GM21360 (cell line): ENCODE measurements around the gene PRDM11.
"Not testable (repeated sequence)": the region's sequence is repeated elsewhere in the genome, so short reads cannot be mapped to it uniquely, and the experiment has no call there.

Experiments
- ATAC-seq: cut with Tn5 transposase; IDR thresholded peaks from one replicate; pipeline ENCODE4 v1.9.1; 2021; ENCODE audit warnings: mild to moderate bottlenecking, moderate library complexity; ENCODE audit not compliant: unreplicated experiment

PRDM11 gene

DNA sequence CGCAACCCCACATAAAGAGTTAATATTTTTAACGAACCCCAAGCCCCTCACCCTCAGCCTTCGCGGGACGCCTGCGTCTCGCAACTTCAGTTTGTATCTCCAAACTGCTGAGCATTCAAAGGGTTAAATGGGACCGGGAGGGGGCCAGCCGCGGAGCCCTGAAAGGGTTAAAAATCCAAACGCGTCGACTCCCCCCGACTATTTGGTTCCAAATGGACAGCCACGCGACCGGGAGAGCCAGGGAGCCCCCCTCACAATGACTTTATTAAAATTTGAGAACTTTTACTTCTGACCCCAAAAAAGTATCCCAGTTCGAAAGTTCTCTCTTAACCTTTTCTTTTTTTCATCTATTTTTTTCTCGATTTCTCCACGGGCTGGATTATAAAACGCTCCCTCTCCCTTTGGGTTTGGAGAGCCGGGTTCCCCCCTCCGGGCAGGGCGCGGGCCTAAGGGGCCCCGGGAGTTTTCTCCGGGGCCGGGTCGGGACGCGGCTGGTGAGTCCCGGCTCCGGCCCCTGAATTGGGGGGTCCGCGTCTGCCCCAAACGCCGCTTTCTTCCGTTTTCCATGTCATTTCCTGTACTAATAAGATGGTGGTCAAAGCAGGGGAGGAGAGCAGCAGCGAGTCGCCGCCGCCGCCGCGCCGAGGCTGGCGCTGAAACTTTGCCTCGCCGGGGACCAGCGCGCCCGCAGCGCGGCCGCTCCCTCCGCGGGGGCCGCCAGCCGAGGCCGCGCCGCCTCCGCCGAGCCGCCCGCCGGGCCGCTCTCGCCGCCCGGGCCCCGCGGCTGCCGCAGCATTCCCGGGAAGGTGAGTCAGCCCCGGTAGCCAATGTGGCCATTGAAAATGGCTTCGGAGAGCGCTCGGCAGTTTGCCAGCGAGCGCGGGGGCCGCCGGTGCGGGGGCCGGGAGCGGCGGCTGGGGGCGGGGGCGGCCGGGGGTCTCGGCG, at the start of gene PRDM11:
Gene PRDM11 (plus strand): TSS at position 568 of the 945 bp plus-strand sequence. CDS start 35,128 bp downstream, outside the sequence.
- peak; percentile 18 for ATAC-seq

DNA sequence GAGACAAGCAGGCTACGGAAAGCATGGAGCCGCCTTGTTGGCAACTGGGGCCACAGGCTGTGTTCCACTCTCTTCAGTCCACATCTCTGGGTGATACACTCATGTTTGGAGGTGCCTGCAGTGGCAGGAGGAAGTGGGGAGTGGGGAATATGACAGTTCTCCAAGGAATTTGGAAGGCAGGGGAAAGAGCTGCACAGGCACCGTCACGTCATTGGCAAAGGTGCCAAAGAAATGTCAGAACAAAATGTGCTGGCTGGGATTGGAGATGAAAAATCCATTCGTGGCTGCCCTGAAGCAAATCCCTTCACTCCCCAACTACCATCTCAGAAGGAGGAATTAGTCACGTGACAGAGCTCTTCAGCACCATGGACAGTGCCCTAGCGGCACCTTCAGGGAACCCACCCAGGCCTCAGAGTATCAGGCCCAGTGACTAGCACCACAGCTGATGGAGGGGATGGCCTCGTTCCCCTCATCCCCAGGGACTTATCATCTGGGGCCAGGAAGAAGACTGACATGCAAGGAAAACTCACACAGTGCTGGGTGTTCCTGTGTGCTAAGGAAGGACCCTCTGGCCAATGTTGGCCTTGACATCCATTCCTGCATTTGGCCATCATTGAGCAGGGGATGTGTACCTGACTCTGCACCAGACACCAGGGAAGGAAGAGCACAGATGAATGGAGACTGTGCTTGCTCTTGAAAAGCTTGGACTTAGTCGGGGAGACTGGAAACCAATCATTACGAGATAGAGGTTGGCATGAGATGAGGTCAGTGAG, 48.5 kb upstream of the PRDM11 start:
- no peak for ATAC-seq

DNA sequence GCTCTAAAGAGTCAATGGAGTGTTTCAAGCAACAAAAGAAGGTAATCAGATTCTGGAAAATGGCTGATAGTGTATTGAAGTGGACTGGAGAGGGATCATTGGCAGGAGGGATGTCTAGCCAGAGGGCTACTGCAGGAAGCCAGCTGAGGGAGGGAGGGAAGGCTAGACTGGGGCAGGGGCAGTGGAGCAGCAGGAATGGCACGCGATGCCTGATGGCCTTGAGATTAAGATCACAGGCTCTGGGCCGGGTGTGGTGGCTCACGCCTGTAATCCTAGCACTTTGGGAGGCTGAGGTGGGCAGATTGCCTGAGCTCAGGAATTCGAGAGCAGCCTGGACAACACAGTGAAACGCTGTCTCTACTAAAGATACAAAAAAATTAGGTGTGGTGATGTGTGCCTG, 47.5 kb upstream of the PRDM11 start:
- ATAC-seq: no peak

DNA sequence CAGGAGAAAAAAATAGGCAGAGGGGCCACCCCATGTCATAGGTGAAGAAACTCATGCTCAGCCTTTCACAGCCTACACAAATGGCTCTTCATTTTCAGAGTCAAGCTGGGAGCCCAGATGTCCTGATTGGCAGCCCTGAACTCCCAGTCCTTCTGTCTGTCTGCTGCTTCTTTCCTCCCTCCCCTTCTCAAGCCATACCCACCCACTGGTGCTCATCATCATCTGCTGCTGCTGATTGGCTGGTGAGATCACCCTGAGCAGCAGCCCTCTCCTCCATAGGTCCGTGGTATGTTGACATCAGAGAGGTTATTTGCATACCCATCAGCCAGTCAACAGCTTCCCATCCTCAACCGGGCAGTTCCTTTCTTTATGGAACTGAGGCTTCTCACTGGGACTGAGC, 46.1 kb upstream of the PRDM11 start:
- ATAC-seq: no peak

DNA sequence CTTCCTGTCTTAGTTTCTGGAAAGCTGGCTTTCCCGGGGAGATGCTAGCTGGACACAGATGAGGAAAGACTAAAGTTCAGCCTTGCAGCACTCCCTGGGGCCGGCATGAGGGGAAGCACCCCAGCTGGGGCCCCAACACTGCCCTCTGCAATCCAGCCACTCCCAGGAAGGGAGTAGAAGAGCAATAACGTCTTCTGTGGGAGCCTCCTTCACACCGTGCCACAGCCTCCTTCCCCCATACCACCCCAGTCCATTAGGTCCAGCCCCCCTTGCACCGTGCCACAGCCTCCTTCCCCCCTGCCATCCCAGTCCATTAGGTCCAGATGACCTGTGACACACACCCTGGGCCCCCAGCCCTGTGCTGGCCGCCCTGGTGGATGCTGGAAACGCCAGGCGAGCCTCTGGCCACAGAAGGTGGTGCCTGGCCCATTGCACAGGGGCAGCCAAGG, 44.1 kb upstream of the PRDM11 start:
- no peak for ATAC-seq

DNA sequence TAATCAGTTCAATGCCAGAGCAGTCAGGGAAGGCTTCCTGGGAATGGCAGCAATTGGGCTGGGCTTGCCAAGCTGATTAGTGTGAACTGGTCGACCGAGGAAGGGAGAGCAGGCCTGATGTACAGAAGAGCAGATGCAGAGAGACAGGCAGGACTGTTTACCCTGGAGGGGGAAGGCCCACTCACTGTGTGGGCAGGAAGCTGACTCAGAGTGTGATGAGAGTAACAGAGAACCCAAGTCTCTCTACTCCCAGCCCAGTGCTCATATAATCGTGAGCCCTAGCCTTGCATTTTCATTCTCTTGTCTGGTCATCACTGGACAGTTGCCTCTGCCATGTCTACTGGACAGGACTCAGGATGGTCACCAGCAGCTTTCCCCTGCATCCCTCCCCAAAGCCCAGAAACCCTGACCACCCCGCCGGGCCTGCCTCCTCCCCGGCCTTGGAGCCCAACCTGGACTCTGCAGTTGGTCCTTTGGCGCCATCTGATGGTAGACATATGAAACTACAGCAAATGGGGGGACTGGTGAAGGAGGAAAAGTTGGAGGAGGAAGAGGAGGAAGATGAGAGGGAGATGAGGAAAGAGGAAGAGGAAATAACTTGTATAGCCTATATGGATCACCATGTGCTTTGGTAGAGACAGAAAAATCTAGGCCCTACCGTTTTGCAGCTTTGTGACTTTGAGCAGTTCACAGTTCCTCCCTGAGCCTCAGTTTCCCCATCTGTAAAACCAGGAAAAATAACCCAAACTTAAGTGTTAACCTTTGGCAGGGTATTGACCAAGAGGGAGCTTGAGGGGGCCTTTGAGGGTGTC, 43.4 kb upstream of the PRDM11 start:
- peak; percentile 97 for ATAC-seq

GRCh38 chr11:45104006-45104789, 42.2 kb upstream of the PRDM11 start:
- no peak for ATAC-seq

- ATAC-seq: no peak
Measured at GRCh38 chr11:45104790-45105084, 41.7 kb upstream of the PRDM11 start.

DNA sequence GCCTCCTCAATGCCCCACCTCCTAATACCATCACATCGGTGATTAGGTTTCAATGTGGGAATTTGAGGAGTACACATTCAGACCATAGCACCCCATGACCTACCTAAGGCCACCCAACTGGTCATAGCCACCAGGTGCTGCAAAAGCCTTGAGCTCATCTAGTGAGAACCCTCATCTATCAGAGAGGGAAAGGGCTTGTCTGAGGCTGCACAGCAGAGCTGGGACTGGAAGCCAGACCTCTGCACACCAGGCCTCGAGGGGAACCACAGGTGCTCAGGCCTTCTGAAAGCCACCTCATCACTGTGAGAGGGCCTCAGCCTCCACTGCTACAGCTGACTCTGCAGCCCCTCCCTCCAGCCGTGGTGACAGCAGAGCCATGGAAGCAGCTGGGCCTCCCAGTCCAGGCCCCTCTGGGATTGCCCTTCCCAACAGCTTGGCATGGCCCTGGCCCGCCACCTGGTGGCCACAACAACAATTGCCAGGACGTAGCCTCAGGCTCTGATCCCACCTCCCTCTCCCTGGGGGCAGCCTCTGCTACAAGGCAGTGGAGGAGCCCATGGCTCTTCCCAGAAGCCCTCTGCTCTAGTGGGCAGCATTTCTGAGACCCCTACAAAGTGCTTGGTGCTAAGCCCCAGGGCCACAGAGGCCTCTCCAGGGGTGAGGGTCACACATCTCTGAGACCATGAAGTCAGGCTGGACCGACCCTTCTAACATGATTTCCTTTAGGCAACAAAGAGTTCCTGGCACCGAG, 41.0 kb upstream of the PRDM11 start:
- no peak for ATAC-seq

GRCh38 chr11:45105984-45106375, 40.5 kb upstream of the PRDM11 start:
- no peak for ATAC-seq

GRCh38 chr11:45106440-45106839, 40.0 kb upstream of the PRDM11 start:
- ATAC-seq: no peak

DNA sequence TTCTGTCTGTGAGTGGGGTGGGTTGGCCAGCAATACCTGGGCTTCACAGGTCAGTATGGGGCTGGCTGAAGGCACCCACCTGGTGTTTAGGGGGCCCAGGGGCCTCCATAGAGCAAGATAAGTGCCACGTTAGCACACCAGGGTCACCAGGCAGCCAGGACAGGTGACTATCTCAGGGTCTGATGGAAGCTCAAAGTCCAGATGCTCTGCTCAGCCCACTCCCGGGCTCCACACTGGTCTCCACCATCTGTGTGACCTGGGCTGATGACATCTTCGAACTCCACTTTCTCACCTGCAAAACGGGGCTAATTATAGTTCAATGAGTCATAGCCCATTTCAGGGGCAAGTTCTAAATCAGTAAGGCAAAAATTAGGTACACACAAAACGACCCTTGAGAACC, 39.4 kb upstream of the PRDM11 start:
- ATAC-seq: no peak

- no peak for ATAC-seq
Measured at GRCh38 chr11:45108070-45109064, 38.1 kb upstream of the PRDM11 start.

- ATAC-seq: no peak
Measured at GRCh38 chr11:45109400-45109799, 37.0 kb upstream of the PRDM11 start.

DNA sequence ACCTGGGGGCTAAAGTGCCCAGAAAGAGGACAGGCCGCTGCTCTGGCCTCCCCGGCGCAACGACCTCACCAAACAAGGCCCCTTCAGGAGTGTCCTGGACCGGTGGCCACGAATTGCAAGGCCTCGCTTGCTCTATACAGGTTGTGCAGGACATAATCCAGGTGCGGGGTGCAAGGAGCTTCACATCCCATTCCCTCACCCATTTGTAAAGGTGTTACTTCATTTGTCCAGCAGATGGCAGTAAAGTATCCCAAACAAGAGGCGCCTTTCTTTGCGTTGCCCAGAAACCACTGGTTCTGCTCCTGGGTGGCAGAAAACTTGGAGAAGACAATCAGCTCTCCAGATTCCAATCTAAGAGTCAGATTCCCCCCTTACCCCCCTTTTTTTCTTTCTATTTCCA, 35.9 kb upstream of the PRDM11 start:
- ATAC-seq: no peak

DNA sequence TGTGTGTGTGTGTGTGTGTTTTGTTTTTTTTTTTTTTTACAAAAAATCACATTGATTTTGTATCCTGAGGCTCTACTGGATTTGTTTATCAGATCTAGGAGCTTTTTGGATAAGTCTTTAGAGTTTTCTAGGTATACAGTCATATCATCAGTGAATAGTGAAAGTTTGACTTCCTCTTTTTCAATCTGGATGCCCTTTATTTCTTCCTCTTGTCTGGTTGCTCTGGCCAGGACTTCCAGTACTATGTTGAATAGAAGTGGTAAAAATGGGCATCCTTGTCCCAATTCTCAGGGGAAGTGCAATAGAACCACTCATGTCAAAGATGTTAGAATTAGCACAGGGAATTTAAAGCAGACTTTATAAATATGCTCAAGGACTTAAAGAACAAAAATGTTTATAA, 32.6 kb upstream of the PRDM11 start:
- ATAC-seq: no peak

DNA sequence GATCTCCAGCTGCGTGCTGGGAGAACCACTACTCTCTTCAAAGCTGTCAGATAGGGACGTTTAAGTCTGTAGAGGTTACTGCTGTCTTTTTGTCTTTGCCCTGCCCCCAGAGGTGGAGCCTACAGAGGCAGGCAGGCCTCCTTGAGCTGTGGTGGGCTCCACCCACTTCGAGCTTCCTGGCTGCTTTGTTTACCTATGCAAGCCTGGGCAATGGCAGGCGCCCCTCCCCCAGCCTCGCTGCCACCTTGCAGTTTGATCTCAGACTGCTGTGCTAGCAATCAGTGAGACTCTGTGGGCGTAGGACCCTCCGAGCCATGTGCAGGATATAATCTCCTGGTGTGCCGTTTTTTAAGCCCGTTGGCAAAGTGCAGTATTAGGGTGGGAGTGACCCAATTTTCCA, 18.6 kb upstream of the PRDM11 start:
- not testable (repeated sequence) for ATAC-seq

DNA sequence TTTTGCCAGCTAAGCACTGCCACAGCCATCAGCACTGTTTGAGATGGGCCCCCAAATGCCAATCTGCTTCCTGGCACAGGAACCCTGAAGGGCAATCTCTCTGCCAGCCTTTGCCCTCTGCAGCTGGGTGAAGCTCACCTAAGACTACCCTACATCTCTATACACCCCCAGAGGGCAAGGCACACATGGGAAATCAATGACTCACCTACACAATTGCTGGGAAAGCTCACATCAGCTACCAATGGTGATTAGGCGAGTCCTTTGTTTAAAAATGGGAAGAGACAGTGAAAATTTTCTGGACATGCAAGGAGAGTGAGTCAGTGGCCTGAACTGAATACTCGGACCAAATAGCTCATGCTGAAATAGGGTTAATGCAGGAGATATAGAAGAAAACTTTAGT, 12.6 kb upstream of the PRDM11 start:
- no peak for ATAC-seq

- no peak for ATAC-seq
Measured at GRCh38 chr11:45141171-45141570, 5.3 kb upstream of the PRDM11 start.
